C4-2B (cell line): ENCODE results near the gene FBRS.
"Not testable (repeated sequence)": the region's sequence is repeated elsewhere in the genome, so short reads cannot be mapped to it uniquely, and the experiment has no call there.

Experiments
- H3K27ac ChIP-seq: fragments of 450-650 bp; 2 replicates; pipeline ENCODE4 v1.5.1; 2017
- CTCF ChIP-seq: fragments of 450-650 bp; conservative IDR thresholded peaks from 2 replicates; pipeline ENCODE4 v1.5.1; 2017; ENCODE audit warnings: mild to moderate bottlenecking
- ZFX ChIP-seq: fragments of 450-650 bp; IDR thresholded peaks from 2 replicates; pipeline ENCODE4 v1.6.1; 2017

FBRS gene

GRCh38 chr16:30678586-30678970, 20.3 kb downstream of the FBRS start:
- TF ChIP-seq CTCF: no peak
- no peak for TF ChIP-seq ZFX
- H3K27ac ChIP-seq: no peak overlapping the region

DNA sequence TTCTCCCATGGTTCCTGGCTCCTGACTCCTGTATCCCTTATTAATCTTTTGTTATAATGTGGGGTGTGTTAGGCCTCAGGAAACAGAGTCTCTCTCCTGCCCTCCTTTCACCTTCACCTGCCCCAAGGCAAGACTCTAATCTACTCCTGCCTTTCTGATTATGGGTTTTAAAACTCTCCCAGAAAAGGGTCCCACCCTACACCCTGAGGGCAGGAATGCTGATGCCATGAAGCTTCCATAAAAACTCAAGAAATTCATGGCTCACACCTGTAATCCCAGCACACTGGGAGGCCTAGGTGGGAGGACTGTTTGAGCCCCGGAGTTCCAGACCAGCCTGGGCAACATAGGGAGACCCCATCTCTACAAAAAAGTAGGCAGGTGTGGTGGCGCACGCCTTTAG, 22.1 kb downstream of the FBRS start:
- no peak for TF ChIP-seq CTCF
- TF ChIP-seq ZFX: no peak
- no peak overlapping the region for H3K27ac ChIP-seq

DNA sequence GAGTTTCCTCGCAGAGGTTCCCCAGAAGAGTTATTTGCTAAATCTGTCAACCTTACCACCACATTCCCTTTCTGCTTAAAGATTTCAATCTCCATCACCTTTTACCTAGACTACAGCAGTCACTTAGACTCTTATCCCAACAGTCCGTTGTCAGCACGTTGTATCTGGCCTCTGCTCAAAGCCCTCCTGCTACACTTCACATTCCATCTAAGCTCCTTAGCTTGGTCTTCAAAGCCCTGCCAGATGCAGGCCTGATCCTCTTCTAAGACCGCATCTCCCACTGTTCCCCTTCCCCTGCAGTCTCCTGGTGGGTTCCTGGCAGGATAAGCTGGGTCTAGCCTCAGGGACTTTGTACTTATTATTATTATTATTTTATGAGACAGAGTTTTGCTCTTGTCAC, 30.5 kb downstream of the FBRS start:
- TF ChIP-seq CTCF (no peak), ZFX (no peak)
- H3K27ac ChIP-seq: no peak overlapping the region

DNA sequence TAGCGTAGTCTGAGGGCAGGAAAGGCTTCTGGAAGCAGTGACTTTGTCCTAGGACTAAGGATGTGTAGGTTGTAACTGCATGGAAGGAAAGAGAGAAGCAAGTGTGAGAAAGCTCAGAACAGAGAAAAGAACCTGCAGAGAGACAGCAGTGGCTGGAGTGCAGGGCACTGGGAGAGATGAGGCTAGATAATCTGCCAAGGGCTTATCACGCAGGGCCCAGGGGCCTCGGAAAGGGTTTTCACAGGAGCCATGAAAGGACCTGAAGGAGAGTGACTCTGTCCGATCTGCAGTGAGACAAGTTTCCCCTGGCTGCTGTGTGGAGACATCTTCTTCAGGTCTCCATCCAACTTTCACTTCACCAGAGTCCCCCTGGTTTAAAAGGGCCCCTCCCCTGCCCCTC, 33.7 kb downstream of the FBRS start:
- H3K27ac ChIP-seq: no peak overlapping the region
- TF ChIP-seq ZFX: no peak
- no peak for TF ChIP-seq CTCF

DNA sequence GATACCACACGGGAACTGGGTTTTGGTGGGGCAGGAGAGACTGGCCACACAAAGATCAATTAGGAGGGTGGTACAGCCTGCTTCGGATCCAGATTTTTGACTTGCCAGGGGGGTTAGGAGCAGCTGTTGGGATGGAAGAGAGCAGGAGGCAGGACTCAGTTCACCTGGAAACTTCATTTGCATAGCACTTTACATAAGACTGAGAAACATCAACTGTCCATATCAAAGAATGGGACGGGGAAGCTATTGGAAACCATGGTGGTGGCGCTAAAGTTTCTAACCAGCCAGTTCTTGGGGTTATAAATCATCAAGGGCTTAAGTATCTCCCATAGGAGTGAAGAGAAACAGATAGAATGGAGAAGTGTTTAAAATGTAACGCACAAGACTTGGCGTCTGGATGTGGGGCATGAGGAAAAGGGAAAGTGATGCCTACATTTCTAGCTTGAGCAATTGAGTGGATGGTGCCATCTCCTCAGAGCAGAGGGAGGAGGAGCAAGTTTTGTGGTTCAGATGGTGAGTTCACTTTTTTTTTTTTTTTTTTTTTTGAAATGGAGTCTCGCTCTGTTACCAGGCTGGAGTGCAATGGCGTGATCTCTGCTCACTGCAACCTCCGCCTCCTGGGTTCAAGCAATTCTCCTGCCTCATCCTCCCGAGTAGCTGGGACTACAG, 34.3 kb downstream of the FBRS start:
- TF ChIP-seq CTCF: no peak
- TF ChIP-seq ZFX: no peak
- no peak overlapping the region for H3K27ac ChIP-seq

DNA sequence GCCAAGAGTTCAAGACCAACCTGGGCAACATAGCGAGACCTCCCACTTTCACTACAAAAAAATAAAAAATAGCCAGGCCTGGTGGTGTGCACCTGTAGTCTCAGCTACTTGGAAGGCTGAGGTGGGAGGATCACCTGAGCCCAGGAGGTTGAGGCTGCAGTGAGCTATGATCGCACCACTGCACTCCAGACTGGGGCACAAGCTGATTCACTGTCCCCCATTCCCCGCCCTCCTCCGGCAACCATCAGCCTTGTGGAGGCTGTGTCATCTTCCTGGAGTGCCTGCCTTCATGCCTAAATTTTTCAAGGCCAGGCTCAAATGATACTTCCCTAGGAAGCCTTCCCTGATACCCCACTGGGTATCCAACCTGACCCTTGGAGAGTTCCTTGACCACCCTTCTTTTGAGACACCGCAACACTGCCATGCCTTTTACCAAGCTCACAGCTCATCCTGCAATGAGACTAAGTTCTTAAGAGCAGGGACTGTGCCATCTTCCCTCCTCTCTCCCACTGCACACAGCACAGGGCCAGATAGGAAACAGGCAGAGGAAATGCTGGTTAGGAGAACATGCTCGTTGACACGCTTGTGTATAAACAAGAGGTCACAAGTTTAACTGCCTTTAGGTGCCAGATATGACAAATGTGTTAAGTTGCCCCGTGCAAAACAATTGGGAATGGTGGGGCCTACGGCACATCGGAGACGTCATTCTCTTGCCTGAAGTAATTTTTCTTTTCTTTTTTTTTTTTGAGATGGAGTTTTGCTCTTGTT, 36.9 kb downstream of the FBRS start:
- H3K27ac ChIP-seq: no peak overlapping the region
- TF ChIP-seq CTCF (no peak), ZFX (no peak)

DNA sequence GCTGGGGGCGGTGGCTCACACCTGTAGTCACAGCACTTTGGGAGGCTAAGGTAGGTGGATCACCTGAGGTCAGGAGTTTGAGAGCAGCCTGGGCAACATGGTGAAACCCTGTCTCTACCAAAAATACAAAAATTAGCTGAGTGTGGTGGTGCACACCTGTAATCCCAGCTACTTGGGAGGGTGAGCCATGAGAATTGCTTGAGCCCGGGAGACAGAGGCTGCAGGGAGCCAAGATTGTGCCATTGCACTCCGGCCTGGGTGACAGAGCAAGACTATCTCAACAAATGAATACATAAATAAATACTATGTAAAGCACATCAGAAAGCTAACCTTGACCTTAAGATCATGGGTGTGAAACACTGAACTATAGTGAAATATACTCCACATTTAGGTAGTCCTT, 38.4 kb downstream of the FBRS start:
- not testable (repeated sequence) for H3K27ac ChIP-seq
